ENCODE results near the gene COL28A1. TPM values are rescaled to one million over a fixed set of nuclear protein-coding genes. Genes with fewer than 3 reads are reported as not detected.

COL28A1 gene
- total RNA-seq, 1 donor from 2014 or later: 0.16 TPM

DNA sequence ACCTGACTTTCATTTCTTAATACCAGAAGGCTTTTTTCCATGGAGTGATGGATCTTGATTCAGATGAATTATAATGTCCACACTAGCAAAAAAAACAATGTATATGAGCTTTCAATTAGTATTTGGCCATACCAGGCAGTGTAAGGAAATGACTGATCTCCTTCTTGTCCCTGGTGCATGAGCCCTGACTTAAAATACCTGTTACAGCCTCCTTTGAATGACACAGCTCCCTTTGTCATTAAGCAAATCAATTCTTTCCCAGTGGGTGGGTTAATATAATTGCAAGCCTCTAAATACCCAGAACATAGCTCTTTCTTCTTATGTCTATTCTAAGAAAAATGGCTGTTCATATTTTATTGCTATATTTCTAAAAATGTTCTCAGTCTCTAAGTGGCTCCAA, 188.6 kb downstream of the COL28A1 start:
- CTCF ChIA-PET: no interaction called here
- H3K4me3 Mint-ChIP-seq: no peak overlapping the region
- H3K27ac Mint-ChIP-seq: no peak overlapping the region
- no peaks in the 10 kb centered on the region for H3K36me3 Mint-ChIP-seq (ENCODE audit: low read depth)
- DNase-seq (no peak), ATAC-seq (ENCODE audit: low read depth) (no peak)
- TF ChIP-seq, protein P1, sequence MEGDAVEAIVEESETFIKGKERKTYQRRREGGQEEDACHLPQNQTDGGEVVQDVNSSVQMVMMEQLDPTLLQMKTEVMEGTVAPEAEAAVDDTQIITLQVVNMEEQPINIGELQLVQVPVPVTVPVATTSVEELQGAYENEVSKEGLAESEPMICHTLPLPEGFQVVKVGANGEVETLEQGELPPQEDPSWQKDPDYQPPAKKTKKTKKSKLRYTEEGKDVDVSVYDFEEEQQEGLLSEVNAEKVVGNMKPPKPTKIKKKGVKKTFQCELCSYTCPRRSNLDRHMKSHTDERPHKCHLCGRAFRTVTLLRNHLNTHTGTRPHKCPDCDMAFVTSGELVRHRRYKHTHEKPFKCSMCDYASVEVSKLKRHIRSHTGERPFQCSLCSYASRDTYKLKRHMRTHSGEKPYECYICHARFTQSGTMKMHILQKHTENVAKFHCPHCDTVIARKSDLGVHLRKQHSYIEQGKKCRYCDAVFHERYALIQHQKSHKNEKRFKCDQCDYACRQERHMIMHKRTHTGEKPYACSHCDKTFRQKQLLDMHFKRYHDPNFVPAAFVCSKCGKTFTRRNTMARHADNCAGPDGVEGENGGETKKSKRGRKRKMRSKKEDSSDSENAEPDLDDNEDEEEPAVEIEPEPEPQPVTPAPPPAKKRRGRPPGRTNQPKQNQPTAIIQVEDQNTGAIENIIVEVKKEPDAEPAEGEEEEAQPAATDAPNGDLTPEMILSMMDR (IDR thresholded peaks at IDR 0.05): no peak
- intact Hi-C loops (cut with micrococcal nuclease): no loop called here
- peaks cover 9% of the 10 kb centered on the region for H3K27me3 Mint-ChIP-seq
- POLR2A ChIA-PET: interaction anchor here (0.6 to 1.5 kb wide), 2 partner anchors 9 to 164 kb away, joined by 3 to 5 read pairs; no protein-coding TSS in a partner anchor
- no peaks in the 10 kb centered on the region for H3K4me1 Mint-ChIP-seq
- peaks cover 2% of the 10 kb centered on the region for H3K9me3 Mint-ChIP-seq

DNA sequence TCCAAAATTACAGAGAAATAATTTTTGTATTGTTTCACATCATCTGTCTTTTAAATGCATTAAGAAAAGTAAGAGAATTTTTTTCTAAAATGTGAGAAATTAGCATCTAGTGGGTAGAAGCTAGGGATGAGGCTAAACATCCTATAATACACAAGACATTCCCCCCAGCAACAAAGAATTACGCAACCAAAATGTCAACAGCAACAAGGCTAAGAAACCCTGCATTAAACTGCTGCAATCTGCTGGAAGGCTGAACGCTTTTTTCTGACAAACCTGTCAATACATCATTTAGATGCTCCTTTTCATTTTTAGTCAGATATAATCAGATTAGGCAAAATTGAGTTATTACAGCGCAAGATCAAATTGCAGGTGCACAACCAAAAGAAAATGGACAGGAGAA, 191.1 kb downstream of the COL28A1 start:
- POLR2A ChIA-PET: interaction anchor here (0.7 kb wide), 1 partner anchor 278 kb away, joined by 3 read pairs; no protein-coding TSS in a partner anchor

GRCh38 chr7:7335909-7336308, 199.8 kb downstream of the COL28A1 start:
- ATAC-seq (ENCODE audit: low read depth): no peak
- intact Hi-C loops (cut with micrococcal nuclease): no loop called here
- ChIA-PET POLR2A (no interaction called here), CTCF (no interaction called here)
- Mint-ChIP-seq H3K4me3 (no peak overlapping the region), H3K27ac (no peak overlapping the region), H3K9me3 (no peaks in the 10 kb centered on the region), H3K27me3 (peaks cover 7% of the 10 kb centered on the region), H3K4me1 (no peaks in the 10 kb centered on the region), H3K36me3 (ENCODE audit: low read depth) (no peaks in the 10 kb centered on the region)
- TF ChIP-seq, protein P1 (IDR thresholded peaks at IDR 0.05): no peak
- no peak for DNase-seq

More for the DNA sequence above, 191.1 kb downstream of the COL28A1 start:
- Mint-ChIP-seq H3K9me3 (no peaks in the 10 kb centered on the region), H3K4me3 (no peak overlapping the region), H3K36me3 (ENCODE audit: low read depth) (no peaks in the 10 kb centered on the region), H3K27me3 (peaks cover 12% of the 10 kb centered on the region), H3K27ac (no peak overlapping the region), H3K4me1 (no peaks in the 10 kb centered on the region)
- TF ChIP-seq, protein P1 (IDR thresholded peaks at IDR 0.05): no peak
- DNase-seq (no peak), ATAC-seq (ENCODE audit: low read depth) (no peak)
- CTCF ChIA-PET: no interaction called here
- intact Hi-C loops (cut with micrococcal nuclease): no loop called here

- Mint-ChIP-seq H3K27ac (no peak overlapping the region), H3K9me3 (no peaks in the 10 kb centered on the region), H3K4me3 (no peak overlapping the region), H3K36me3 (ENCODE audit: low read depth) (no peaks in the 10 kb centered on the region), H3K27me3 (peaks cover 10% of the 10 kb centered on the region), H3K4me1 (no peaks in the 10 kb centered on the region)
- TF ChIP-seq, protein P1 (IDR thresholded peaks at IDR 0.05): no peak
- DNase-seq: no peak
- ChIA-PET POLR2A (no interaction called here), CTCF (no interaction called here)
- intact Hi-C loops (cut with micrococcal nuclease): no loop called here
- ATAC-seq (ENCODE audit: low read depth): no peak
These were observed 200.5 kb downstream of the COL28A1 start for GRCh38 chr7:7335215-7335614.

DNA sequence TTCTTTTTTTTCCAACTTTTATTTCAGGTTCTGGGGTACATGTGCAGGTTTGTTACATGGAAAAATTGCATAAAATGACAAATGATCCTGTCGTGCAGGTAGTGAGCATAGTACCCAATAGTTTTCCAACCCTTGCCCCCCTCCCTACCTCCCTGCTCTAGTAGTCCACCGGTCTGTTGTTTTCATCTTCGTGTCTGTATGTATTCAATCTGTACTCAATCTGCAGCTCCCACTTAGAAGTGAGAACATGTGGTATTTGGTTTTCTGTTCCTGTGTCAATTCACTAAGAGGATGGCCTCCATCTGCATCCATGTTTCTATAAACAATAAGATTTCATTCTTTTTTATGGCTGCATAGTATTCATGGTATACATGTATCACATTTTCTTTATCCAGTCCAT, 202.1 kb downstream of the COL28A1 start:
- intact Hi-C loops (cut with micrococcal nuclease): no loop called here

More for the DNA sequence above, 202.1 kb downstream of the COL28A1 start:
- Mint-ChIP-seq H3K4me1 (no peaks in the 10 kb centered on the region), H3K4me3 (no peak overlapping the region), H3K36me3 (ENCODE audit: low read depth) (no peaks in the 10 kb centered on the region), H3K27me3 (peaks cover 10% of the 10 kb centered on the region), H3K9me3 (no peaks in the 10 kb centered on the region), H3K27ac (no peak overlapping the region)
- ATAC-seq (ENCODE audit: low read depth): no peak
- TF ChIP-seq, protein P1 (IDR thresholded peaks at IDR 0.05): no peak
- POLR2A ChIA-PET: no interaction called here
- no peak for DNase-seq
- CTCF ChIA-PET: no interaction called here
